K562 (cell line): Measurements from ENCODE around the gene PCNX3. TPM values are rescaled to one million over a fixed set of nuclear protein-coding genes. Genes with fewer than 3 reads are reported as not detected.
A peak's percentile ranks its signal among the peaks of the same experiment; 100 is the strongest.

Experiments
- ATAC-seq: fragments of 200-7000 bp; cut with Tn5 transposase; 3 replicates; pipeline ENCODE4 v1.9.1; 2020; ENCODE audit warnings: moderate library complexity
- BruUV-seq: library from RNA; stranded (reverse); fragments of 400-500 nt; replicated peaks from 2 replicates; lab custom pipeline; 2021; lab: Mats Ljungman, UMichigan
- CTCF ChIA-PET: fragments of 300-600 bp; formaldehyde crosslinking; extraction: SDS; loops from one replicate; lab custom pipeline; 2021; ENCODE audit warnings: low intra/inter-chr PET ratio; lab: Yijun Ruan, JAX
- POLR2A ChIA-PET: fragments of 300-600, 350-650 bp; sonication (Branson Sonifier 250); formaldehyde crosslinking; extraction: SDS; loops from one replicate; lab custom pipeline; 2021; ENCODE audit warnings: antibody characterized with exemption, inconsistent platforms; lab: Yijun Ruan, JAX
- DNase-seq, 4 experiments: peaks; one replicate each; pipeline versions ENCODE4 v3.0.0 to v3.0.0-alpha.2; 2011 to 2018; ENCODE audit warnings: low spot score in 3 of 4, mixed read lengths in 3 of 4; ENCODE audit errors: extremely low read depth in 1 of 4
- FAIRE-seq: peaks from 2 replicates; lab custom pipeline; 2011; peaks lifted over from hg19 to GRCh38; lab: Jason Lieb, UNC
- H2AFZ ChIP-seq: 2 replicates; pipeline ENCODE4 v1.6.0; 2011; ENCODE audit warnings: low read depth, low read length, control low read depth, inconsistent platforms
- H3K27ac ChIP-seq: fragments of 200-600 bp; 3 replicates; pipeline ENCODE4 v1.8.0; 2011; ENCODE audit warnings: low read depth, mild to moderate bottlenecking, control low read depth, inconsistent platforms, low read length, moderate library complexity, mixed read lengths; ENCODE audit errors: extremely low read depth
- H3K27me3 ChIP-seq, 2 experiments: fragments of 300-600 bp in 1 of 2; 2 replicates in 1 of 2; 3 replicates in 1 of 2; pipeline versions ENCODE4 v1.6.0 to v1.8.0; 2011; ENCODE audit warnings: inconsistent platforms in 2 of 2, low read length in 2 of 2, mild to moderate bottlenecking in 1 of 2, mixed read lengths in 1 of 2, moderate library complexity in 1 of 2; ENCODE audit not compliant: control insufficient read depth in 2 of 2, insufficient read depth in 2 of 2
- H3K36me3 ChIP-seq: fragments of 300-600 bp; 3 replicates; pipeline ENCODE4 v1.8.0; 2011; ENCODE audit warnings: mild to moderate bottlenecking, low read length, inconsistent platforms; ENCODE audit not compliant: control insufficient read depth, insufficient read depth
- H3K4me1 ChIP-seq, 2 experiments: fragments of 200-600 bp in 1 of 2; replicated peaks in 1 of 2; 2 replicates in 1 of 2; 3 replicates in 1 of 2; pipeline versions ENCODE4 v1.5.1 to v1.8.0; 2011; ENCODE audit warnings: inconsistent platforms in 2 of 2, low read length in 2 of 2, mild to moderate bottlenecking in 1 of 2, mixed read lengths in 1 of 2, moderate library complexity in 1 of 2; ENCODE audit not compliant: control insufficient read depth in 2 of 2, insufficient read depth in 2 of 2
- H3K4me2 ChIP-seq: 2 replicates; pipeline ENCODE4 v1.6.1; 2011; ENCODE audit warnings: low read length, control low read depth, inconsistent platforms, mixed read lengths; ENCODE audit not compliant: insufficient read depth
- H3K4me3 ChIP-seq: fragments of 200-600 bp; sonication (generic), shearing (Covaris generic); 2 replicates; pipeline ENCODE4 v1.5.1; 2016; ENCODE audit warnings: control low read depth, inconsistent platforms
- H3K79me2 ChIP-seq: fragments of 200-600 bp; 3 replicates; pipeline ENCODE4 v1.8.0; 2011; ENCODE audit warnings: low read length, inconsistent platforms; ENCODE audit not compliant: control insufficient read depth, insufficient read depth
- H3K9ac ChIP-seq, 2 experiments: 2 replicates each; pipeline versions ENCODE4 v1.6.0 to v1.6.1; 2011; ENCODE audit warnings: low read depth in 2 of 2, low read length in 2 of 2, control low read depth in 1 of 2, inconsistent platforms in 1 of 2, mild to moderate bottlenecking in 1 of 2, mixed read lengths in 1 of 2; ENCODE audit not compliant: insufficient read depth in 1 of 2
- H3K9me1 ChIP-seq: one replicate; pipeline ENCODE4 v1.6.0; 2011; ENCODE audit warnings: inconsistent platforms, mild to moderate bottlenecking, low read length, moderate library complexity; ENCODE audit not compliant: control insufficient read depth, insufficient read depth
- H3K9me3 ChIP-seq: replicated peaks from 2 replicates; pipeline ENCODE4 v1.5.1; 2011; ENCODE audit warnings: low read depth, low read length, inconsistent platforms; ENCODE audit not compliant: control insufficient read depth, insufficient read depth
- H4K20me1 ChIP-seq: replicated peaks from 2 replicates; pipeline ENCODE4 v1.6.1; 2011; ENCODE audit warnings: low read length, inconsistent platforms, mixed read lengths; ENCODE audit not compliant: control insufficient read depth, insufficient read depth
- ARNT ChIP-seq, 2 experiments: fragments of 450-650 bp; IDR thresholded peaks; 2 replicates each; pipeline ENCODE4 v1.6.1; 2016; ENCODE audit warnings: mild to moderate bottlenecking in 1 of 2
- BRD4 ChIP-seq: fragments of 200-600 bp; sonication (generic); IDR thresholded peaks from 2 replicates; pipeline ENCODE4 v1.6.1; 2017; ENCODE audit warnings: inconsistent platforms
- CBFA2T2 ChIP-seq: fragments of 450-650 bp; conservative IDR thresholded peaks from 2 replicates; pipeline ENCODE4 v1.6.1; 2017; ENCODE audit warnings: mild to moderate bottlenecking
- CBX3 ChIP-seq, 2 experiments: IDR thresholded peaks; 1 replicate in 1 of 2; 2 replicates in 1 of 2; pipeline ENCODE4 v1.6.1; 2012; ENCODE audit warnings: inconsistent platforms in 2 of 2, low read length in 2 of 2, borderline replicate concordance in 1 of 2, control low read depth in 1 of 2
- CHCHD3 ChIP-seq: fragments of 250-450 bp; sonication (Bioruptor Pico); IDR thresholded peaks from 2 replicates; pipeline ENCODE4 v2.1.2; 2022; ENCODE audit warnings: mild to moderate bottlenecking
- DNMT1 ChIP-seq: fragments of 450-650 bp; IDR thresholded peaks from 2 replicates; pipeline ENCODE4 v1.6.1; 2016; ENCODE audit warnings: antibody characterized with exemption, mild to moderate bottlenecking
- GATA2 ChIP-seq: sonication (generic); formaldehyde crosslinking; IDR thresholded peaks from 2 replicates; pipeline ENCODE4 v1.4.0; 2020; ENCODE audit warnings: mild to moderate bottlenecking, missing genetic modification reagents
- KLF16 ChIP-seq: IDR thresholded peaks from 2 replicates; pipeline ENCODE4 v1.6.1; 2016; ENCODE audit warnings: antibody characterized with exemption
- MEF2D ChIP-seq: conservative IDR thresholded peaks from 2 replicates; pipeline ENCODE4 v1.6.1; 2016; ENCODE audit warnings: low read depth, missing genetic modification characterization, missing compliant biosample characterization
- PHTF2 ChIP-seq: fragments of 250-450 bp; sonication (Bioruptor Pico); IDR thresholded peaks from 2 replicates; pipeline ENCODE4 v1.5.0; 2021; ENCODE audit warnings: mild to moderate bottlenecking
- PML ChIP-seq: IDR thresholded peaks from 2 replicates; pipeline ENCODE4 v1.6.1; 2012; ENCODE audit warnings: low read length, inconsistent platforms
- RBM39 ChIP-seq: fragments of 200-400 bp; formaldehyde crosslinking; optimal IDR thresholded peaks from 2 replicates; pipeline ENCODE3; 2018; ENCODE audit warnings: low read depth, low read length
- RREB1 ChIP-seq: fragments of 250-450 bp; sonication (Bioruptor Pico); IDR thresholded peaks from 2 replicates; pipeline ENCODE4 v1.4.0; 2020
- TCFL5 ChIP-seq: fragments of 250-450 bp; sonication (Bioruptor Pico); conservative IDR thresholded peaks from 2 replicates; pipeline ENCODE4 v1.6.1; 2021; ENCODE audit warnings: mild to moderate bottlenecking, moderate library complexity, matching md5 sums
- ZBTB33 ChIP-seq: sonication (generic); formaldehyde crosslinking; IDR thresholded peaks from 2 replicates; pipeline ENCODE4 v1.8.1; 2023; ENCODE audit warnings: mild to moderate bottlenecking, missing genetic modification reagents
- ZFX ChIP-seq: sonication (generic); formaldehyde crosslinking; IDR thresholded peaks from 2 replicates; pipeline ENCODE4 v1.8.0; 2022; ENCODE audit warnings: mild to moderate bottlenecking, missing genetic modification reagents, moderate library complexity
- ZKSCAN3 ChIP-seq: fragments of 250-450 bp; sonication (Bioruptor Pico); IDR thresholded peaks from 2 replicates; pipeline ENCODE4 v1.4.0; 2020
- ZNF41 ChIP-seq: fragments of 250-450 bp; sonication (Bioruptor Pico); conservative IDR thresholded peaks from 2 replicates; pipeline ENCODE4 v1.4.0; 2020; ENCODE audit warnings: mild to moderate bottlenecking
- WGBS: fragments of 100-300 bp; shearing (Covaris generic); methylation state at CpG from one replicate; pipeline ENCODE4 v1.1.6; 2016; ENCODE audit warnings: low coverage, mixed read lengths; ENCODE audit not compliant: insufficient coverage; ENCODE audit errors: missing lambda C conversion rate; 5-methylcytosine and 5-hydroxymethylcytosine counted together
- in situ Hi-C: fragments of 300-500 bp; cut with MboI; formaldehyde crosslinking; loops from 4 replicates; pipeline ENCODE4 v1.15.0; 2018; ENCODE audit warnings: inconsistent platforms, mixed read lengths
- intact Hi-C: fragments of 100-400 bp; cut with micrococcal nuclease; formaldehyde crosslinking; loops from 2 replicates; pipeline ENCODE4 v1.14.2; 2022
- polyA plus RNA-seq, 8 experiments: library from polyadenylated mRNA; depleted of rRNA in 4 of 8; stranded (reverse) in 5 of 8; unstranded in 3 of 8; fragments of >200 nt; fragmentation: Nextera tagmentation in 2 of 8; fragmentation: Illumina TruSeq in 1 of 8; extraction: Ambion mirVana in 2 of 8; extraction: Trizol in 1 of 8; gene quantifications; 2 replicates each; pipeline versions ENCODE4 v1.2.1 to v1.2.3, GENCODE V29; 2011 to 2014; ENCODE audit warnings: inconsistent platforms in 1 of 8, missing spikeins in 1 of 8
- total RNA-seq, 7 experiments: library from RNA; depleted of rRNA in 6 of 7; stranded (reverse); fragments of >200 nt in 6 of 7; fragmentation: Illumina TruSeq in 2 of 7; extraction: Trizol in 2 of 7; gene quantifications; 2 replicates each; pipeline versions ENCODE4 v1.2.1 to v1.2.3, GENCODE V29; 2011 to 2021; ENCODE audit warnings: low replicate concordance in 1 of 7

The PCNX3 gene
- total and polyA plus RNA-seq, 9 of the 15 experiments (the other 6 are each of a cell fraction or from before 2014, with no cell fraction given): 0.11 to 47.8 (median 12.8) TPM

- no TSS peak for BruUV-seq
- POLR2A ChIA-PET: interaction anchor here (0.8 to 1.8 kb wide), 6 partner anchors 8 to 41 kb away, joined by 3 to 6 read pairs (median 4); no protein-coding TSS in a partner anchor
- no peak for DNase-seq
- no peak for TF ChIP-seq GATA2
- no peak for TF ChIP-seq DNMT1
- TF ChIP-seq PML: no peak
- TF ChIP-seq RBM39: no peak
- TF ChIP-seq MEF2D (tag): no peak
- no peak for TF ChIP-seq KLF16
- no peak for TF ChIP-seq CBX3 (IDR thresholded peaks at IDR 0.05; ENCODE audit: borderline replicate concordance in 1 of 2, low read length in 2 of 2)
- no peak for TF ChIP-seq CHCHD3
- no peak for TF ChIP-seq CBFA2T2
- TF ChIP-seq ZFX (CRISPR knock-in tag): no peak
- TF ChIP-seq ZKSCAN3: no peak
- TF ChIP-seq ZNF41 (CRISPR knock-in tag): no peak
- no peak for TF ChIP-seq BRD4
- TF ChIP-seq ZBTB33: no peak
- no peak for TF ChIP-seq ARNT (IDR thresholded peaks at IDR 0.05)
- TF ChIP-seq PHTF2 (CRISPR knock-in tag): no peak
- no peak for TF ChIP-seq RREB1
- TF ChIP-seq TCFL5 (CRISPR knock-in tag): no peak
Measured at GRCh38 chr11:65604258-65604657, 11.3 kb upstream of the PCNX3 start.

More at GRCh38 chr11:65604258-65604657, 11.3 kb upstream of the PCNX3 start:
- H3K4me1 ChIP-seq: peaks cover 0 to 19% of the 10 kb centered on the region in 2 experiments; a peak in 2 of 5 replicates
- no peaks in the 10 kb centered on the region for H4K20me1 ChIP-seq
- no peaks in the 10 kb centered on the region for H3K9me3 ChIP-seq
- FAIRE-seq (no peak), ATAC-seq (no peak)
- intact Hi-C loops: no loop called here
- 0 out of 4 replicates have a peak overlapping the region, but pooled peaks of 1 of the 2 experiments have one; percentile 21 for H3K9ac ChIP-seq
- no peak overlapping the region for H3K4me2 ChIP-seq
- no peak overlapping the region for H3K27ac ChIP-seq
- no peaks in the 10 kb centered on the region for H3K79me2 ChIP-seq
- no peak overlapping the region for H3K4me3 ChIP-seq
- H3K27me3 ChIP-seq: no peaks in the 10 kb centered on the region
- CTCF ChIA-PET: no interaction called here
- no peak overlapping the region for H2AFZ ChIP-seq
- in situ Hi-C loops: no loop called here
- WGBS: no CpG with 5 or more reads among the region's 1 CpG
- peaks cover 50% of the 10 kb centered on the region; the same call in 2 of the 3 replicates for H3K36me3 ChIP-seq
- H3K9me1 ChIP-seq: peaks cover 3% of the 10 kb centered on the region
